ENCODE data around the gene C1orf159. TPM values are rescaled to one million over a fixed set of nuclear protein-coding genes. Genes with fewer than 3 reads are reported as not detected.
A peak's percentile ranks its signal among the peaks of the same experiment; 100 is the strongest.

Gene C1orf159
- total and polyA plus RNA-seq, 9 of the 15 experiments (the other 6 are each of a cell fraction or from before 2014, with no cell fraction given) = 0.28 to 54.9 (median 10.6) TPM

DNA sequence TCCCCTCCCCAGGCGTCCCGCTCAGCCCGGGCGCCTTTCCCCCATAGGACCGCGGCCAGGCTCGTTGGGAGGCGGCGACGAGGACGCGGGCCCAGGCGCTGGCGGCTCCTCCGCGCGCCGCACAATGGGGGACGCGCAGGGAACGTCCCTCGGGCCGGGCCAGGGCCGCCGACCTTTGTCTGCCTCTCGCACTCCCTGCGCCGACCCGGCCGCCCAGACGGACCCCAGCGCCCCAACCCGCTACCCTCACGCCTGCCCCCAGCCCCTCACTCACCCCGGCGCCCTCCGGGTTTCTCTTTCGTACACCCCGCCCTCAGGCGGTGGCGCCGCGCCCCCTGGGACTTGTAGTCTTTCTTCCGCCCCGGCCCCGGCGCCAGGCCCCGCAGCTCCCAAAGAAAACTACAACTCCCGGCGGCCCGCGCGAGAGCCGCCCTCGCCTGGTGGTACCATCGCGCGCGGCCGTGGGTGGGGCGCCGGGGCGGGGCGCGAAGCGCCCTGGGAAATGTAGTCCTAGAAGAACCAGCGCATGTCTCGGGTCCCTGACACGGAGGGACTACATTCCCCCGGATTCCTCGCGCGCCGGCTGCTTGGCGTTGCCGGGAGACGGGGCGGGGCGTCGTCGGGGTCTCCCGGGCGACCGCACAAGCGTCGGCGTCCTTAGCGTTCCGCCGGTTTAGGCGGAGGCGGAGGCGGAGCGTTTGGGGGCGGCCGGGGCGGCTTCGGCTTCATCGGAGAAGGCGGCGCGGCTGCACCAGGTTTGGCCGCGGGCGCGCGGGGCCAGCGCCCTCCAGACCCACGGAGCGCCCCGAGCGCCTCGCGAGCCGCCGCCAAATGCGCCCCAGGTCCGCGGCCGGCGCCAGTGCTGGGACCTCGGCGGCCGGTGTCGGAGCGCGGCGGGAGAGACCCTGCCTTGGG is at the start of gene C1orf159 (continued):
- TF ChIP-seq, protein P1, sequence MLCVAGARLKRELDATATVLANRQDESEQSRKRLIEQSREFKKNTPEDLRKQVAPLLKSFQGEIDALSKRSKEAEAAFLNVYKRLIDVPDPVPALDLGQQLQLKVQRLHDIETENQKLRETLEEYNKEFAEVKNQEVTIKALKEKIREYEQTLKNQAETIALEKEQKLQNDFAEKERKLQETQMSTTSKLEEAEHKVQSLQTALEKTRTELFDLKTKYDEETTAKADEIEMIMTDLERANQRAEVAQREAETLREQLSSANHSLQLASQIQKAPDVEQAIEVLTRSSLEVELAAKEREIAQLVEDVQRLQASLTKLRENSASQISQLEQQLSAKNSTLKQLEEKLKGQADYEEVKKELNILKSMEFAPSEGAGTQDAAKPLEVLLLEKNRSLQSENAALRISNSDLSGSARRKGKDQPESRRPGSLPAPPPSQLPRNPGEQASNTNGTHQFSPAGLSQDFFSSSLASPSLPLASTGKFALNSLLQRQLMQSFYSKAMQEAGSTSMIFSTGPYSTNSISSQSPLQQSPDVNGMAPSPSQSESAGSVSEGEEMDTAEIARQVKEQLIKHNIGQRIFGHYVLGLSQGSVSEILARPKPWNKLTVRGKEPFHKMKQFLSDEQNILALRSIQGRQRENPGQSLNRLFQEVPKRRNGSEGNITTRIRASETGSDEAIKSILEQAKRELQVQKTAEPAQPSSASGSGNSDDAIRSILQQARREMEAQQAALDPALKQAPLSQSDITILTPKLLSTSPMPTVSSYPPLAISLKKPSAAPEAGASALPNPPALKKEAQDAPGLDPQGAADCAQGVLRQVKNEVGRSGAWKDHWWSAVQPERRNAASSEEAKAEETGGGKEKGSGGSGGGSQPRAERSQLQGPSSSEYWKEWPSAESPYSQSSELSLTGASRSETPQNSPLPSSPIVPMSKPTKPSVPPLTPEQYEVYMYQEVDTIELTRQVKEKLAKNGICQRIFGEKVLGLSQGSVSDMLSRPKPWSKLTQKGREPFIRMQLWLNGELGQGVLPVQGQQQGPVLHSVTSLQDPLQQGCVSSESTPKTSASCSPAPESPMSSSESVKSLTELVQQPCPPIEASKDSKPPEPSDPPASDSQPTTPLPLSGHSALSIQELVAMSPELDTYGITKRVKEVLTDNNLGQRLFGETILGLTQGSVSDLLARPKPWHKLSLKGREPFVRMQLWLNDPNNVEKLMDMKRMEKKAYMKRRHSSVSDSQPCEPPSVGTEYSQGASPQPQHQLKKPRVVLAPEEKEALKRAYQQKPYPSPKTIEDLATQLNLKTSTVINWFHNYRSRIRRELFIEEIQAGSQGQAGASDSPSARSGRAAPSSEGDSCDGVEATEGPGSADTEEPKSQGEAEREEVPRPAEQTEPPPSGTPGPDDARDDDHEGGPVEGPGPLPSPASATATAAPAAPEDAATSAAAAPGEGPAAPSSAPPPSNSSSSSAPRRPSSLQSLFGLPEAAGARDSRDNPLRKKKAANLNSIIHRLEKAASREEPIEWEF (CRISPR knock-in tag; IDR thresholded peaks at IDR 0.05) = no peak
- TF ChIP-seq, protein P2, sequence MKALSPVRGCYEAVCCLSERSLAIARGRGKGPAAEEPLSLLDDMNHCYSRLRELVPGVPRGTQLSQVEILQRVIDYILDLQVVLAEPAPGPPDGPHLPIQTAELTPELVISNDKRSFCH (CRISPR knock-in tag; IDR thresholded peaks at IDR 0.05) = no peak
- TF ChIP-seq, protein P2 (tag; IDR thresholded peaks at IDR 0.05) = peak; percentile 60; the same call in 1 of the 2 replicates
- peak; percentile 99 for TF ChIP-seq RFX1 (IDR thresholded peaks at IDR 0.05)
- no peak for TF ChIP-seq ZKSCAN8 (CRISPR knock-in tag; IDR thresholded peaks at IDR 0.05)
- no peak for TF ChIP-seq ZNF232 (CRISPR knock-in tag; IDR thresholded peaks at IDR 0.05)
- TF ChIP-seq TEAD1 (CRISPR knock-in tag; IDR thresholded peaks at IDR 0.05) = peak; percentile 92 to 95
- no peak for TF ChIP-seq TAF9B (IDR thresholded peaks at IDR 0.05; ENCODE audit: partially characterized antibody)
- TF ChIP-seq RBBP5 (IDR thresholded peaks at IDR 0.05; ENCODE audit: borderline replicate concordance, insufficient read depth, low read length, poor library complexity, severe bottlenecking) = peak; percentile 91
- no peak; the same call in 1 of the 2 replicates for TF ChIP-seq PML (IDR thresholded peaks at IDR 0.05; ENCODE audit: low read length)
- TF ChIP-seq SMARCE1 (IDR thresholded peaks at IDR 0.05) = no peak
- TF ChIP-seq SIRT6 (IDR thresholded peaks at IDR 0.05; ENCODE audit: low read depth, low read length) = no peak
- no peak for TF ChIP-seq ZNF668 (CRISPR knock-in tag; IDR thresholded peaks at IDR 0.05)
- no peak for TF ChIP-seq ZNF717 (CRISPR knock-in tag; IDR thresholded peaks at IDR 0.05)
- TF ChIP-seq, protein P3, sequence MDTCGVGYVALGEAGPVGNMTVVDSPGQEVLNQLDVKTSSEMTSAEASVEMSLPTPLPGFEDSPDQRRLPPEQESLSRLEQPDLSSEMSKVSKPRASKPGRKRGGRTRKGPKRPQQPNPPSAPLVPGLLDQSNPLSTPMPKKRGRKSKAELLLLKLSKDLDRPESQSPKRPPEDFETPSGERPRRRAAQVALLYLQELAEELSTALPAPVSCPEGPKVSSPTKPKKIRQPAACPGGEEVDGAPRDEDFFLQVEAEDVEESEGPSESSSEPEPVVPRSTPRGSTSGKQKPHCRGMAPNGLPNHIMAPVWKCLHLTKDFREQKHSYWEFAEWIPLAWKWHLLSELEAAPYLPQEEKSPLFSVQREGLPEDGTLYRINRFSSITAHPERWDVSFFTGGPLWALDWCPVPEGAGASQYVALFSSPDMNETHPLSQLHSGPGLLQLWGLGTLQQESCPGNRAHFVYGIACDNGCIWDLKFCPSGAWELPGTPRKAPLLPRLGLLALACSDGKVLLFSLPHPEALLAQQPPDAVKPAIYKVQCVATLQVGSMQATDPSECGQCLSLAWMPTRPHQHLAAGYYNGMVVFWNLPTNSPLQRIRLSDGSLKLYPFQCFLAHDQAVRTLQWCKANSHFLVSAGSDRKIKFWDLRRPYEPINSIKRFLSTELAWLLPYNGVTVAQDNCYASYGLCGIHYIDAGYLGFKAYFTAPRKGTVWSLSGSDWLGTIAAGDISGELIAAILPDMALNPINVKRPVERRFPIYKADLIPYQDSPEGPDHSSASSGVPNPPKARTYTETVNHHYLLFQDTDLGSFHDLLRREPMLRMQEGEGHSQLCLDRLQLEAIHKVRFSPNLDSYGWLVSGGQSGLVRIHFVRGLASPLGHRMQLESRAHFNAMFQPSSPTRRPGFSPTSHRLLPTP (IDR thresholded peaks at IDR 0.05; ENCODE audit: borderline replicate concordance, extremely low read depth, insufficient read length) = no peak
- no peak for TF ChIP-seq GTF2E2 (tag; IDR thresholded peaks at IDR 0.05)
- TF ChIP-seq ZNF408 (CRISPR knock-in tag; IDR thresholded peaks at IDR 0.05; ENCODE audit: low read depth) = no peak
